Activated T-cell treated with anti-CD3 and anti-CD28 coated beads for 4 hours (primary cell): ENCODE data around the gene METTL2A.
"Not testable (repeated sequence)": the region's sequence is repeated elsewhere in the genome, so short reads cannot be mapped to it uniquely, and the experiment has no call there.

ENCODE experiments used
- DNase-seq: peaks from one replicate; pipeline ENCODE4 v3.0.0-alpha.2; 2020

The METTL2A gene

GRCh38 chr17:62423647-62424461 is at the start of gene METTL2A:
Gene METTL2A, plus strand, starts transcription at chr17:62423897. Its CDS starts 6 bp downstream, at chr17:62423903.
- peak; percentile 73 for DNase-seq

DNA sequence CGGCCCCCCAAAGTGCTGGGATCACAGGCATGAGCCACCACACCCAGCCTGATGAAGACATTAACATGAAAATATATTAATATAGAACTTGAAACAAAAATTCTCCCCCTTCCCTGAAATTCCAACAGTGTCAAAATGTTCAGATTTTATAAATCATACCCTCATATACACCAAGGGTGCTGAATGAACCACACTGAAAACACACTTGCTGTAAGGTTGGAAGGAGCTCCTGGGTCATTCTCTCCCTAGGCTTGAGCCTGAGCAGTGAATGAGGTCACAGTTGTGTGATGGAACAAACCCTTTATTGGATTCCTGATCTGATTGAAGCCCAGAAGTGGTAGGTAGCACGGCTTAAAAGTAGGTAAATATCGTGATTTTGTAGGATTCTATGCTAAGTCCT is 43.4 kb upstream of the METTL2A start, which contains the start of gene EFCAB3:
Gene EFCAB3, plus strand, starts transcription at position 301 of the 400 bp plus-strand sequence. CDS start 2,427 bp downstream, outside the sequence.
- no peak for DNase-seq

DNA sequence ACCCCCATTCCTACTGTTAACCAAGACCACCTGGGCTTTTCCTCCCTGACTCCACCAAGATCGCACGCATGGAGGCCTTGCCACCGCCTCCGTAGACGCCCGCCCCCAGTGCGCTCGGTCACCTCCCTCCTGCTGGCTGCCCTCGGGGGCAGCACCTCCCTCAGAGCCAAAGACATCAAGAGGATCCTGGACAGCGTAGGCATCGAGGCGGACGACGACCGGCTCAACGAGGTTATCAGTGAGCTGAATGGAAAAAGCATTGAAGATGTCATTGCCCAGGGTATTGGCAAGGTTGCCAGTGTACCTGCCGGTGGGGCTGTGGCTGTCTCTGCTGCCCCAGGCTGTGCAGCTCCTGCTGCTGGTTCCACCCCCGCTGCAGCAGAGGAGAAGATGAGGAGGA is 42.1 kb upstream of the METTL2A start:
- no peak for DNase-seq

- no peak for DNase-seq
Measured at GRCh38 chr17:62388856-62389255, 34.8 kb upstream of the METTL2A start.

DNA sequence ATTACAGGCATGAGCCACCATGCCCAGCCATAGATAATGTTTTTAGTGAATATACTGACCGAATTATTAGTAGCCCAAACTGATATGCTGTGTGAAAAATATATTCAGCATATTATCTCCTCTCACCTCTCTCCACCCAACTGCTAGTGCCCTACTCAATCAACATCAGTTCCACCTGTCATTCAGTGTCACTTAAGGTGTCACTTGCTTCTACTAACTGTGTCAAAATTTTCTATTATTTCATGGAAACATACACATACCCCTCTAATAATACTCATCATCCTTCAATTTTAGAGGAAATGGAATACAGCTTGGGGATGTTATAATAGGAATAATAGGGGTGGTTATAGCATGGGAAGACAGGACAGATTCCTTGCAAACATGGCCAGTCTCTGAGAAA is 30.8 kb upstream of the METTL2A start:
- DNase-seq: no peak

GRCh38 chr17:62398891-62399290 is 24.8 kb upstream of the METTL2A start:
- no peak for DNase-seq

GRCh38 chr17:62405451-62405850 is 18.2 kb upstream of the METTL2A start:
- no peak for DNase-seq

DNA sequence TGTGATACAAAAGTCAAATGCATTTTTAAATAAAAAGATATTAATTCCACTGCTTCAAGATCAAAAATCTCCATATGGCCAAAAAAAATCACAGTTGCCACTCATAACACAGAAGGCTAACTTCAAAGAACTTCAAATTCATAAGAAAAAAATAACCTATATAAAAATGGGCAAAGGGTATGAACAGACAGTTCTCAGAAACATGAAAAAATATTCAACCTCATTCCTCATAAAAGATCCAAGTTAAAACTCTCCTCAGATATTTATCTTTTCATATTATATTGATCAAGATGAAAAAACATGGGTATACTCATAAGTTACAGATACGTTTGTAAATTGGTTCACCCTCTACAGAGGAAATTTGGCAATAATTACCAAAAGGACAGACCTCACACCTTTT is 10.6 kb upstream of the METTL2A start:
- DNase-seq: not testable (repeated sequence)

DNA sequence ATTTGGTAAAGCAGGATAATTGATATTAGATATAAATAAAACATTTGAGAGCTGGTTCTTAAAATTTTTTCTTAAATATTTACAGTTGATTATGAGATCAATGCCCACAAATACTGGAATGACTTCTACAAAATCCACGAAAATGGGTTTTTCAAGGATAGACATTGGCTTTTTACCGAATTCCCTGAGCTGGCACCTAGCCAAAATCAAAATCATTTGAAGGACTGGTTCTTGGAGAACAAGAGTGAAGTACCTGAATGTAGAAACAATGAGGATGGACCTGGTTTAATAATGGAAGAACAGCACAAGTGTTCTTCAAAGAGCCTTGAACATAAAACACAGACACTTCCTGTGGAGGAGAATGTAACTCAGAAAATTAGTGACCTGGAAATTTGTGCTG is 2.5 kb downstream of the METTL2A start:
- not testable (repeated sequence) for DNase-seq

DNA sequence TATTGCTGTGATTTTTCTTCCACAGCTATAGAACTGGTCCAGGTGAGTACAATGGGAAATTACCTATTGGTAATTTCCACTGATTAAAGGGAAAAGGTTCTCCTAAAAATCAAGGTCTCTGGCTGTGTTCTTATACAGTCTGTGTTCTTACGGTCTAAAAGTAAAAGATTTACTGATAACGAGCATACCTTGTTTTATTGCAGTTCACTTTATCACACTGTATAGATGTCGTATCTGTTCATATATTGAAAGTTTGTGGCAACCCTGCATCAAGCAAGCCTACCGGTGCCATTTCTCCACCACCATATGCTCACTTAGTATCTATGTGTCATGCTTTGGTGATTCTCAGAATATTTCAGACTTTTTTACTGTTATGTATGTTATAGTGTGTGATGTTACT is 11.6 kb downstream of the METTL2A start:
- not testable (repeated sequence) for DNase-seq

DNA sequence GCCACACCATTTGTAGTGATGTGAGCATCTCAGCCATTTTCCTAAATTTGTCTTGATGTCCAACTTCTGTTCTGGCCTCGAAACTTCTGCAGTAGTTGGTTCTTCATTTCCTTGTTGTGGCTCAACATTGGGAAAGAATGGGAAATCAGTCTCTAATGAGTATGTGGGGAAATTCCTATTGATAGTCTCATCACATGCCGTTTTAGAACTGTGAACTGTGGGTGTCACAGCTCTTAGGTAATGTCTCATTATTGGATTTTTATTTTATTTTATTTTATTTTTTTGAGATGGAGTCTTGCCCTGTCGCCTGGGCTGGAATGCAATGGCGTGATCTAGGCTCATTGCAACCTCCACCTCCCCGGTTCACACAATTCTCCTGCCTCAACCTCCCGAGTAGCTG is 17.5 kb downstream of the METTL2A start:
- DNase-seq: not testable (repeated sequence)

- no peak for DNase-seq
Measured at GRCh38 chr17:62444063-62444462, 20.4 kb downstream of the METTL2A start.

DNA sequence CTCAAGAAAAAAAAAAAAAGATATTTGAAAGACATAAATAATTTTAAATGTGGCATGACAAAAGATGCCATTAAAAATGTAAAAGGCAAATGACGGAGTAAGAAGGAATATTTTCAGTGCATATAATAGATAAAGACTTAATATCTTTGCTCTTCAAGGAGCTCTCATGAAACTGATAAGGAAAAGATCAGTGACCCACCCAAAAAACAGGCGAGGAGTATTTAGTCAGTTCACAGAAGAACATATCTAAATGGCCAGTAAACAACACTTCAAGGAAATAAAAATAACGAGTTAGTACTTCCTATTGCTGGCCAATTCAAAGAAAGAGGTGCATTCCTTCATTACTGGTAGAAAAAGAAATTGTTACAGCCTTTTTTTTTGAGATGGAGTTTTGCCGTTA is 22.1 kb downstream of the METTL2A start:
- not testable (repeated sequence) for DNase-seq

DNA sequence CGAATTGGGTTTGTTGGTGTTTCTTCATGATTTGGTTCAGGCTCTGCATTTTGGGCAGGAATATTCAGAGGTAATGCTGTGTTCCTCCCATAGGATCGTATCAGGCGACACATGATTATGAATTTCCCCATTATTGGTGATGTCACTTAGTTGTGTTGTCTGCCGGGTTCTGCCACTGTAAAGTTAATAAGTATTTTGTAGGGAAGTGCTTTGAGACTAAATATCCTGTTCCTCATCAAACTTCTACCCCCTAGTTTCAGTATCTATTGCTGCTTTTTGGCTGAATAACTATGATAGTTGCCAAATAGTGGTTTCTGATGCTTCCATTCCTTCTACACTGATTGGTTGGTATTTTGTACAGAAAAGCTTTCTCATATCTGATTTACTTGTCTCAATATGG is 28.5 kb downstream of the METTL2A start:
- DNase-seq: not testable (repeated sequence)

DNA sequence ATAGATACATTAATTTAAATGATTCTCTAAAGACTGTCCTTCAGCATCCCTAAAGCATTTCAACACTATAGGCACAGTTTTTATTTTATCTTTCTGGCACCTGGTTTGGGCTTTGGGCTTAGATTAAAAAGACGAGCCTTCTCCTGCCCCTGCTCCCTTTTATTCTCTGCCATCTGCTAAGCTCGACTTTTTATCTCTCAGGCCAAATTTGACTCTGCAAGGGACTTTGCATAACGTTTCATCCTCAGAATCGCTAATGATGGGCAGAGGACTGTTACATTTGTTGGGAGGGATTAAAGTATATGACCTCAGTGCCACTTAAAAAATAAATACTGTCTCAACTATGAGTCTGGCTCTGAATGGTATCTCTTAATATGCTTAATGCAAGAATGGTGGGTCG is 29.3 kb downstream of the METTL2A start:
- not testable (repeated sequence) for DNase-seq

GRCh38 chr17:62453656-62454055 is 30.0 kb downstream of the METTL2A start:
- not testable (repeated sequence) for DNase-seq

DNA sequence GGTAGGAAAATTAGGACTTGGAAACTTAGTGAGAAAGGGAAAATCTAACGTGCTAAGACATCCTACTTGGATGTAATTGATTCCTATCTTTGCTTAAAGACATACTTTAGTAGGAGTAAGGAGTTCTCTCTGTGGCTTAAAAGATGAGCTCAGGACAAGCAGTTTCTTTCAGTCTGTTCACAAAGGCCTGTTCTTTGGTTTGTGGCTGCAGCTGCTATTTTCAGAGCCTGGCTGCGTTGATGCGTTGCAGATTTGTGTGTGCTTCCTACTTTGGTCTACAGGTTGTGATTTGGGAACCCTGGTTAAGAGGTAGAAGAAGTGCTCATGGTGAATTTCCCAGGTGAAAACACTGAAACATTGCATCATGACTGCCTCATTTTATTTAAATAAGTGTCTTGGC is 30.4 kb downstream of the METTL2A start:
- DNase-seq: not testable (repeated sequence)

GRCh38 chr17:62456016-62456415 is 32.3 kb downstream of the METTL2A start:
- DNase-seq: no peak

- DNase-seq: not testable (repeated sequence)
Measured at GRCh38 chr17:62458483-62458882, 34.8 kb downstream of the METTL2A start.

GRCh38 chr17:62464422-62464821 is 40.7 kb downstream of the METTL2A start:
- not testable (repeated sequence) for DNase-seq

DNA sequence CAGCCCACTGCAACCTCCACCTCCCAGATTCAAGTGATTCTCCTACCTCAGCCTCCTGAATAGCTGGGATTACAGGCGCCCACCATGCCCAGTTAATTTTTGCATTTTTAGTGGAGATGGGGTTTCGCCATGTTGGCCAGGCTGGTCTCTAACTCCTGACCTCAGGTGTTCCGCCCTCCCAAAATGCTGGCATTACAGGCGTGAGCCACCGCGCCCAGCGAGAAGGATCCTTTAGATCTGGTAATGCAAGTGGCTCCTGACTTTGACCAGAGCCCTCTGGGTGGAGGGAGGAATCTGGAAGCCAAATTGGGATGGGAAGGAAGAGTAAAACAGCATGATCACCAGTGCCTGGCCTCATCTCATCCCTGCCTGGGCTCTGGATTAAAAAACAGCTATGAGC is 41.6 kb downstream of the METTL2A start:
- DNase-seq: not testable (repeated sequence)

DNA sequence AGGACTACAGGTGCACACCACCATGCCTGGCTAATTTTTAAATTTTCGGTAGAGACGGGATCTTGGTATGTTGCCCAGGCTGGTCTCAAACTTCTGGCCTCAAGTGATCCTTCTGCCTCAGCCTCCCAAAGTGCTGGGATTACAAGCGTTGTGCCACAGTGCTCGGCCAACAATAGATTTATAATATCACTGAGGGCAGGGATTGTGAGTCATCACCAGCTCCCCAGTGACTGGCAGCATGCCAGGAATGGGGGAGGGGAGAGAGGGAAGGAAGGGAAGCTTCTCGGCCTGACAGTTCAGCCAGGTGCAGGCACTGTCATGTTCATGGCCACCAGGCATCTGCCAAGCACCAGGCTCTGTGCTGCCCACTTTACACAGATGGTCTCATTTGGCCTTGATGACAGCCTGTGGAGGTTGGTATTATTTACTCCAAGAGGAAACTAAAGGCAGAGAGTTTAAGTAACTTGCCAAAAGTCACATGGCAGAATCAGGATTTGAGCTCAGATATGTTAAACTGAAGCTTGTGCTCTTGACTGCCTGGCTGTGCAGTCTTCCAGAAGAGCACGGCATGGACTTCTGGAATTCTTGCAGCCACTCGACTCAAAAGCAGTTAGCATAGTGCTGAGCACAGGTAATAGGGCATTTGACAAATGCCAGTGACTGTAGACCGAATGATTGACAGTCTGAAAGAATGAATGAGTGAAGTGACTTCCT is 47.1 kb downstream of the METTL2A start:
- peak; percentile 63 for DNase-seq

DNA sequence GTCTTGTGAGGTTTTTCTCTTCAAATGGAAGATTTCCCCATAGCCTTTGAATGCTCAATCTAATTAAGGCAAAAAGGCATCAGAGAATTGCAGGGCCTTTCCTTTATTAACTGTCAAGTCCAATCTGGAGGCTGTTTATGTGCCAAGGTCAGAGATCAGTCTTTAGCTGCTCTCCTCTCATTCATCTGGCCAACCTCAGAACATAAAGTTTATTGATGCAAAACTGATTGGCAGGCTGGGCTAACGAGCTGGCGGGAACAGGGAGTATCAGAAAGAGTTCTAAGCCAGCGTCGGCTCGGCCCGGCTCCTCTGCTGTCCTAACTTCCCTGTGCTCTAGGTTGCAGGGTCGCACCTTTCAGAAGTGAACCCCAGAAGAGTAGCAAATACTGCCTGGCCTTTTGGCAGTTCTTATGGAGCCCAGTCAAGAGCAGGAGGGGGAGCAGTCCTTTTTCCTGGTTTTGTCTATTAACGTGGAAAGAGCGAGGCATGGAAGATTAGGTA is 47.7 kb downstream of the METTL2A start:
- not testable (repeated sequence) for DNase-seq
